T-cell (primary cell): ENCODE measurements around the gene MLX. TPM values are rescaled to one million over a fixed set of nuclear protein-coding genes. Genes with fewer than 3 reads are reported as not detected.

Experiments
- ATAC-seq, 4 experiments: fragments of 200-7000 bp in 3 of 4; fragments of 150-1000 bp in 1 of 4; cut with Tn5 transposase; replicated peaks in 1 of 4; 1 replicate in 3 of 4; 2 replicates in 1 of 4; pipeline ENCODE4 v1.10.0; 2021; ENCODE audit warnings: moderate library complexity in 3 of 4, mild to moderate bottlenecking in 2 of 4, moderate number of reproducible peaks in 1 of 4
- CTCF ChIA-PET, 2 donors: fragments of 300-600 bp; sonication (Branson Sonifier 250); formaldehyde crosslinking; loops; one replicate each; lab custom pipeline; 2022; ENCODE audit warnings: antibody characterized with exemption in 2 of 2; lab: Charles Lee
- POLR2A ChIA-PET, 2 donors: fragments of 300-600 bp; sonication (Branson Sonifier 250); formaldehyde crosslinking; loops; one replicate each; lab custom pipeline; 2022; ENCODE audit warnings: antibody characterized with exemption in 2 of 2; lab: Charles Lee
- DNase-seq, 35 experiments: peaks; one replicate each; pipeline versions ENCODE4 v3.0.0 to v3.0.0-alpha.2; 2013 to 2023
- H3K27ac ChIP-seq: one replicate; pipeline ENCODE4 v1.5.1; 2013; ENCODE audit warnings: low read length
- H3K27me3 ChIP-seq, 2 experiments: replicated peaks in 1 of 2; 1 replicate in 1 of 2; 2 replicates in 1 of 2; pipeline versions ENCODE4 v1.6.1 to v1.7.0; 2013; ENCODE audit warnings: low read length in 1 of 2, mixed read lengths in 1 of 2; ENCODE audit not compliant: control insufficient read depth in 2 of 2, insufficient read depth in 2 of 2; ENCODE audit errors: extremely low read depth in 1 of 2
- H3K36me3 ChIP-seq, 2 donors: 1 replicate in 1 of 2; 2 replicates in 1 of 2; pipeline versions ENCODE4 v1.6.1 to v1.7.0; 2013; ENCODE audit warnings: low read length in 1 of 2; ENCODE audit not compliant: control insufficient read depth in 2 of 2, insufficient read depth in 1 of 2; ENCODE audit errors: extremely low read depth in 1 of 2
- H3K4me1 ChIP-seq, 2 experiments: 1 replicate in 1 of 2; 2 replicates in 1 of 2; pipeline versions ENCODE4 v1.6.1 to v1.7.0; 2013; ENCODE audit warnings: low read length in 2 of 2, mixed read lengths in 1 of 2; ENCODE audit not compliant: insufficient read depth in 2 of 2, control insufficient read depth in 1 of 2; ENCODE audit errors: extremely low read depth in 1 of 2
- H3K4me3 ChIP-seq, 2 donors: 1 replicate in 1 of 2; 2 replicates in 1 of 2; pipeline versions ENCODE4 v1.5.1 to v1.7.0; 2013; ENCODE audit warnings: mild to moderate bottlenecking in 2 of 2, low read length in 1 of 2, moderate library complexity in 1 of 2; ENCODE audit not compliant: control insufficient read depth in 1 of 2; ENCODE audit errors: extremely low read depth in 1 of 2
- H3K9me3 ChIP-seq: 2 replicates; pipeline ENCODE4 v1.7.0; 2013
- H3K27ac Mint-ChIP-seq, 2 donors: one replicate each; pipeline ENCODE4 v1.8.0; 2020 to 2021; ENCODE audit warnings: mild to moderate bottlenecking in 2 of 2, mixed read lengths in 2 of 2
- H3K27me3 Mint-ChIP-seq, 2 donors: one replicate each; pipeline ENCODE4 v1.8.0; 2021 to 2022; ENCODE audit warnings: mixed read lengths in 2 of 2
- H3K36me3 Mint-ChIP-seq: one replicate; pipeline ENCODE4 v1.8.0; 2021; ENCODE audit warnings: mixed read lengths
- H3K4me1 Mint-ChIP-seq, 3 donors: one replicate each; pipeline ENCODE4 v1.8.0; 2020 to 2022; ENCODE audit warnings: mixed read lengths in 3 of 3, mild to moderate bottlenecking in 1 of 3
- H3K4me3 Mint-ChIP-seq, 3 donors: one replicate each; pipeline ENCODE4 v1.8.0; 2020 to 2022; ENCODE audit warnings: mild to moderate bottlenecking in 3 of 3, mixed read lengths in 3 of 3, moderate library complexity in 3 of 3
- H3K9me3 Mint-ChIP-seq, 3 donors: one replicate each; pipeline ENCODE4 v1.8.0; 2020 to 2022; ENCODE audit warnings: mixed read lengths in 3 of 3
- WGBS: methylation state at CpG from one replicate; pipeline ENCODE4 v1.1.5; 2013; ENCODE audit warnings: missing lambda C conversion rate; ENCODE audit not compliant: insufficient coverage; 5-methylcytosine and 5-hydroxymethylcytosine counted together
- total RNA-seq, 35 experiments: library from RNA in 6 of 35; stranded (reverse) in 6 of 35; fragments of 120-200 nt in 1 of 35; gene quantifications; one replicate each; pipeline versions ENCODE4 v1.2.1 to v1.2.4 and lab custom pipeline; 2013 to 2026

MLX gene, protein sequence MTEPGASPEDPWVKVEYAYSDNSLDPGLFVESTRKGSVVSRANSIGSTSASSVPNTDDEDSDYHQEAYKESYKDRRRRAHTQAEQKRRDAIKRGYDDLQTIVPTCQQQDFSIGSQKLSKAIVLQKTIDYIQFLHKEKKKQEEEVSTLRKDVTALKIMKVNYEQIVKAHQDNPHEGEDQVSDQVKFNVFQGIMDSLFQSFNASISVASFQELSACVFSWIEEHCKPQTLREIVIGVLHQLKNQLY
- total RNA-seq: 10 to 100 TPM; 31.4 to 68.9 (median 61.2) TPM
- total RNA-seq (2013): 31.8 TPM
- total RNA-seq (lab: John Stamatoyannopoulos, UW): 30.0 to 134 (median 51.8) reads per million in 29 experiments

DNA sequence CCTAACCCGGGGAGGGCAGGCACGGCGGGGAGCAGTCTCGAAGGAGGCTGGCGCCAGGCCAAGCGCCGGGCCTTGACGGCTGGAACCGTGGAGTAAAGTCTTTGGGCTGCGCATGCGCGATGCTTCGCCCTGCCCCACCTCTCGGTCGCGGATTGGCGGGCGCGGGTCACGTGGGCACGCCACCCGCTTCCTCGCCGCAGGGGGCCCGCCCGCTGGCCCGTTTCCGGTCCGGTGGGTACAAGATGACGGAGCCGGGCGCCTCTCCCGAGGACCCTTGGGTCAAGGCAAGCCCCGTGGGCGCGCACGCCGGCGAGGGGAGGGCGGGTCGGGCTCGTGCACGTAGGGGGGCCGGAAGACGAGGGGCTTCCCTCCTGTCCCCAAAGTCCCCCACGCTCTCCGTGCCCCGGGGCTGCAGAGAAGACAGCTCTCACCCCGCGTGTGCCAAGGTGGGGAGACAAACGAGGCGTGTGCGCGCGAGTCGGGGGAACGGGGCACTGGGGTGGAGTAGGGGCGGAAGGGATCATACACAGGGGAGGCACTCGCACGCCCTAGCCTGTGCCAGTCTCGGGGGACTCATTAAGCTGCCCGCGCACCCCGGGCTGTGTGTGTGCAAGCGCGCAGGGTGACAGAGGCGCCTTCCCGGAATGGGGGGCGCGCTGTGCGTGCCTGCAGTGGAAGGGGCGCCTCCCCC is at the start of gene MLX:
MLX (plus strand) TSS at position 218 of the 691 bp plus-strand sequence; CDS start at position 243, 25 bp downstream.
- Mint-ChIP-seq H3K4me1 (peaks cover 24 to 54% (median 48%) of the 10 kb centered on the region in 3 donors), H3K27me3 (no peaks in the 10 kb centered on the region), H3K9me3 (no peaks in the 10 kb centered on the region), H3K27ac (peak within 1 kb of the TSS; percentile 92 to 94), H3K4me3 (peak within 1 kb of the TSS; percentile 81 to 91 (median 90)), H3K36me3 (peaks cover 26% of the 10 kb centered on the region)
- Histone ChIP-seq H3K27me3 (no peaks in the 10 kb centered on the region), H3K36me3 (peaks cover 19 to 66% of the 10 kb centered on the region in 2 donors), H3K27ac (peak within 1 kb of the TSS; percentile 86), H3K9me3 (no peaks in the 10 kb centered on the region), H3K4me1 (peaks cover 16 to 65% of the 10 kb centered on the region in 2 experiments), H3K4me3 (peak within 1 kb of the TSS; percentile 76 to 94)
- CTCF ChIA-PET: interaction anchor here in 1 of 2 donors (1.7 kb wide), 1 partner anchor 11 kb away, joined by 16 read pairs; the partner anchor contains the start of gene PSMC3IP
- POLR2A ChIA-PET: interaction anchor here (0.5 kb wide), 2 partner anchors 159 to 202 kb away, joined by 3 to 5 read pairs; no protein-coding TSS in a partner anchor
- under 1% methylated on average over 66 of the region's 72 CpGs for WGBS
- DNase-seq (peak; percentile 77 to 96 (median 88)), ATAC-seq (peak; percentile 79 to 83 (median 81))

DNA sequence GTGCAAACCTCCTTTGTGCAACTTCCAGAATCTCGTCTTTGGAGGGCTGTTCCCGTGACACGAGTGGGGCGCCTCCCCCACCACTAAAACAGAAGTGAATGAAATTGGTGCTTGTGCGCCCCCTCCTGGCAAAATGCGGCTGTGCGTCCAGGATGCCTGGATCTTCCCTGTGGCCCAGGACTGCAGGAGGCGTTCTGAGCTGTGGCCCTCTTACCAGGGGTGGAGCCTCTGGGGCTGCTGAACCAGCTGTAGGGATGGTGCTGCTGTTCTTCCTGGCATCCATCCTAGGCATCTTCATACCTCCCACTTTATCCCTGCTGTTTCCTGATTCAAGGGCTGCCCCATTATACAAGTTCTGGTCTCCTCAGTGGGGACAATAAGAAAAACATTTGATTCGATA is 49.4 kb upstream of the MLX start:
- Mint-ChIP-seq H3K36me3 (peaks cover 13% of the 10 kb centered on the region), H3K4me1 (peaks cover 5% of the 10 kb centered on the region in 3 donors), H3K27me3 (no peaks in the 10 kb centered on the region), H3K4me3 (no peak overlapping the region), H3K9me3 (no peaks in the 10 kb centered on the region), H3K27ac (no peak overlapping the region)
- ChIA-PET POLR2A (no interaction called here), CTCF (interaction anchor here (0.6 to 1.5 kb wide), 6 partner anchors 11 to 194 kb away, joined by 3 to 5 read pairs (median 3); no protein-coding TSS in a partner anchor)
- WGBS: 0% methylated on average over 4 of the region's 9 CpGs
- Histone ChIP-seq H3K27me3 (peaks cover 0 to 13% of the 10 kb centered on the region in 2 experiments), H3K4me3 (no peak overlapping the region), H3K4me1 (peaks cover 2 to 6% of the 10 kb centered on the region in 2 experiments), H3K9me3 (no peaks in the 10 kb centered on the region), H3K27ac (no peak overlapping the region), H3K36me3 (peaks cover 0 to 7% of the 10 kb centered on the region in 2 donors)
- peak; percentile 78 to 96 (median 84) for ATAC-seq
- peak; percentile 53 to 87 (median 78) for DNase-seq

DNA sequence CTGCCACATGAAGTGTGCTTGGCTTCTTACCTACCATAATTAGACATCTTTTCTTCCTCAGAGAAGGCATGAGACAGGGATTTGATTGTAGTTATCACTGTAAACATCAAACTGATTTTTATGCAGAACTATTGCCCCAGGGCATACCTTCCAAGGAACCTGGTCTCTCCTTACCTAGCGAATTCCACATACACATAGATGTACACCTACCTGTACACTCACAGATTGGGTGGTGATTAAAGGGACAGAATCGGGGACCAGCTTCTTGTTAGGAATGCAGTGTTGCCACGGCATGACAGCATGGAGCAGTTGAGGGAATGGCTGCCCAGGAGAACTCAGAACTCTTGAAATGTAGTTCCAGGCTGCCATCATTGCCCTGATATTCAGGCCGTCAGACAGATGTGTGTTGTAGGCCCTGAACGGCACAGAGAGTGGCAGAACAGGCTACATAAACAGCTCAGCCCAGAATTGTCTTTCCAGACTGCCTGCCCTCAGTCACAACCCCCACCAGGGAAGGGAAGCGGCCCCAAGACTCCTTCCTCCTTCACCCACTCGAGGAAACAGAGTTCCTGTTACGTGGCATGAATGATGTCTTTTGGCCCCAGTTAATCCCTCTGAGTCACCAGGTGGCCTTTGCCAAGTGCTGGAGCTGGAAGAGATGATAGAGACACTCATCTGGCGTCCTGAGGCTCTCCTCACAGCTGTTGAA is 48.7 kb upstream of the MLX start:
- no peak overlapping the region for H3K4me3 ChIP-seq
- Mint-ChIP-seq H3K36me3 (peaks cover 16% of the 10 kb centered on the region), H3K27ac (no peak overlapping the region), H3K9me3 (no peaks in the 10 kb centered on the region), H3K27me3 (no peaks in the 10 kb centered on the region), H3K4me3 (no peak overlapping the region), H3K4me1 (peaks cover 5% of the 10 kb centered on the region in 3 donors)
- H3K9me3 ChIP-seq: no peaks in the 10 kb centered on the region
- H3K4me1 ChIP-seq: peaks cover 2 to 6% of the 10 kb centered on the region in 2 experiments
- H3K27me3 ChIP-seq: peaks cover 0 to 17% of the 10 kb centered on the region in 2 experiments
- ATAC-seq (no peak), DNase-seq (no peak)
- POLR2A ChIA-PET: no interaction called here
- peaks cover 0 to 7% of the 10 kb centered on the region in 2 donors for H3K36me3 ChIP-seq
- CTCF ChIA-PET: interaction anchor here (0.6 to 1.0 kb wide), 5 partner anchors 12 to 195 kb away, joined by 3 to 5 read pairs (median 3); no protein-coding TSS in a partner anchor
- no peak overlapping the region for H3K27ac ChIP-seq
- WGBS: 39% methylated on average over 3 of the region's 9 CpGs

DNA sequence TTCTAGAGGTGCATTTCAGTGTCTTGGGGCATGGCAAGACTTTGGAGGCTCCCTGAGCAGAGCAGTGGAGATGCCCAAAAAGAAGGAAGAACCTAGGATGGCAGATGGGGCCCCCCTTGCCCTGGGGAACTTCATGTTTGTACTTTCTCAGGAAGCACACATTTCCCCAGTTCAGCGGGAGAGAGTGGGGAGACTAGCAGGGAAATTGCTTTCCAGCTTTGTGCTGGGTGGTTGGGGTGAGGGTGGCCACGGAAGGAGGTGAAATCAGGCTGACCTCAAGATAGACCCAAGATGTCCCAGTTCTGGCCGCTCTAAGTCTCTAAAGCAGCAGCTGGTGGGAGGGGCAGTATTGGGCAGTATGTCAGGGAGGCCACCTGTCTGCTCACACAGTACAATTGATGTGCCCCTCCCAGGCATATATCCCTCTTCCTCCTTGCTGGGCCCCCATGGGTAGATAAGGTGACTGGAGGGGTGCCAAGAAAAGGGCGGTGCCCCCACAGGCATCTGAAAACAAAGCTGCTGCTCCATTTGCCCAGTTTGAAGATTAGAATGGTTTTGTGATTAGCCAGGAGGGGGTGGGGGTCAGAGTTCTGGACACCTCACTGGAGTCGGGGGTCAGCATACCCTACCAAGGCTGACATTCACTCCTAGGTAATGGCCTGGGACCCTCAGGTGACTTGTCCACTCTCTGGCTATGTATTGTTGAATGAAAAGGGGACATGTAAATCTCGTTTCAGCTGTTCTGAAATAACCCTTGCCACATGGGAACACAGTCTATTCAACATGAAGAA is 48.0 kb upstream of the MLX start:
- peaks cover 0 to 7% of the 10 kb centered on the region in 2 donors for H3K36me3 ChIP-seq
- ATAC-seq: no peak
- no peak overlapping the region for H3K4me3 Mint-ChIP-seq
- peaks cover 5% of the 10 kb centered on the region in 3 donors for H3K4me1 Mint-ChIP-seq
- peaks cover 0 to 18% of the 10 kb centered on the region in 2 experiments for H3K27me3 ChIP-seq
- peaks cover 2 to 6% of the 10 kb centered on the region in 2 experiments for H3K4me1 ChIP-seq
- H3K4me3 ChIP-seq: no peak overlapping the region
- WGBS: 94% methylated on average over 2 of the region's 6 CpGs
- ChIA-PET POLR2A (interaction anchor here in 1 of 2 donors (0.6 kb wide), 1 partner anchor 86 kb away, joined by 5 read pairs; no protein-coding TSS in a partner anchor), CTCF (interaction anchor here in 1 of 2 donors (0.9 to 1.7 kb wide), 2 partner anchors 44 to 198 kb away, joined by 4 to 5 read pairs; no protein-coding TSS in a partner anchor)
- DNase-seq: no peak
- H3K27ac Mint-ChIP-seq: no peak overlapping the region
- no peak overlapping the region for H3K27ac ChIP-seq
- H3K9me3 ChIP-seq: no peaks in the 10 kb centered on the region
- no peaks in the 10 kb centered on the region for H3K27me3 Mint-ChIP-seq
- H3K36me3 Mint-ChIP-seq: peaks cover 16% of the 10 kb centered on the region
- no peaks in the 10 kb centered on the region for H3K9me3 Mint-ChIP-seq

DNA sequence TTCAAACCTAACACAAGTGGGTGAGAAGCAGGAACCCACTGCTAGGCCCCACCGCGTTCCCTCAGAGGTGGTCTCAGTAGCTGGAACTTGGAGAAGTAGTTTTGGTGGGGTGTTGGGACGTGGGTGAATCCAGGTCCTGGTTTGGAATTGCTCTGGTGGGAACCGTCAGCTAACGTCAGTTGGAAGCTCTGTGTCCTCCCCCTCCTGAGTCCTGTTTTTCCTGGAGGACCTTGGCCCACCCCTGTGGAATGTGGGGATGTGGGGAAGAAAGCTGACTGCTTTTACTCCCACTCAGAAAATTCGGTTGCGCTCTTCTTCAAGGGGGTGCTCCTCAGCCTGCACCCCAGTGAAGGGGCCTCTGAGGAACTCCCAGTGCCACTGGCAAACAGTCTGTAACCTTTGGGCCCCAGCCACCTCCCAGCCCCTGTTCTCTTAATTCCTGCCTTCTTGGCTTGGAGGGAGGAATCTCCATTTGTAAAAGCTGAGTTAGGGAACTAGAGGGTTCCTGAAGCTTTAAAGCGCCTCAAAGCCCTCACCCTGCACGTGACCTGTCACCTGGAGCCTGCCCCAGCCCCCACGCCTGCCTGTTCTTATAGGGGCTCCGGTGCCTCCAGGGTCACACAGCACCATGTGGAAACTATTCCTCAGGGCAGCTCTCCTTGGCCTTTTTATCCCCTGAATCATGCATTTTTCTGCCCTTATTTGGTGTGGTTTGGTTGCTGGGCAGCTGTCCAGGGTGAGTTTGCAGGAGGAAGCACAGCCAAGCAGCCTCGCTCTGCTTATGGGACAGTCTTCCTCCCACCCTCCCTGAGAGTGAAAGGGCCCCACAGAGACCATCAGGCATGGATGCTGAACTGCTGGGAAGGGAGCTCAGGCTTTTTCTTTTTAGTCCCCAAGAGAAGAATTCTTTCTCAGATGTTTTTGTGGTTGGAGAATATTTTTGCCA is 47.1 kb upstream of the MLX start:
- Mint-ChIP-seq H3K4me3 (no peak overlapping the region), H3K27me3 (no peaks in the 10 kb centered on the region), H3K27ac (no peak overlapping the region), H3K9me3 (no peaks in the 10 kb centered on the region), H3K4me1 (peaks cover 5 to 6% (median 6%) of the 10 kb centered on the region in 3 donors), H3K36me3 (peaks cover 16% of the 10 kb centered on the region)
- Histone ChIP-seq H3K36me3 (peaks cover 0 to under 1% of the 10 kb centered on the region in 2 donors), H3K4me3 (no peak overlapping the region), H3K9me3 (no peaks in the 10 kb centered on the region), H3K27ac (no peak overlapping the region), H3K27me3 (peaks cover 0 to 18% of the 10 kb centered on the region in 2 experiments), H3K4me1 (peaks cover 2 to 13% of the 10 kb centered on the region in 2 experiments)
- ChIA-PET CTCF (interaction anchor here (0.9 to 2.0 kb wide), 5 partner anchors 10 to 199 kb away, joined by 3 to 7 read pairs (median 4); no protein-coding TSS in a partner anchor), POLR2A (interaction anchor here (0.6 to 0.7 kb wide), 3 partner anchors 55 to 85 kb away, joined by 5 to 8 read pairs (median 5); no protein-coding TSS in a partner anchor)
- 93% methylated on average over 6 of the region's 12 CpGs for WGBS
- no peak for ATAC-seq
- no peak for DNase-seq
